Panc1 (cell line): ENCODE data around the gene SERPINA3. TPM values are rescaled to one million over a fixed set of nuclear protein-coding genes. Genes with fewer than 3 reads are reported as not detected.
A peak's percentile ranks its signal among the peaks of the same experiment; 100 is the strongest.

Experiments used
- ATAC-seq: fragments of 200-7000 bp; cut with Tn5 transposase; 2 replicates; pipeline ENCODE4 v1.9.1; 2020; ENCODE audit warnings: mild to moderate bottlenecking, moderate library complexity
- BruUV-seq: library from RNA; stranded (reverse); fragments of 400-500 nt; replicated peaks from 2 replicates; lab custom pipeline; 2021; lab: Mats Ljungman, UMichigan
- CTCF ChIA-PET: fragments of 300-600 bp; sonication (Branson Sonifier 250); formaldehyde crosslinking; loops from one replicate; lab custom pipeline; 2022; ENCODE audit warnings: antibody characterized with exemption; lab: Charles Lee
- POLR2A ChIA-PET: fragments of 300-600 bp; sonication (Branson Sonifier 250); formaldehyde crosslinking; loops from one replicate; lab custom pipeline; 2022; ENCODE audit warnings: antibody characterized with exemption; lab: Charles Lee
- DNase-seq: peaks from one replicate; pipeline ENCODE4 v3.0.0-alpha.2; 2010; ENCODE audit warnings: low read depth, low spot score
- H3K27ac ChIP-seq: 2 replicates; pipeline ENCODE4 v1.5.1; 2011; ENCODE audit warnings: mild to moderate bottlenecking, low read length, inconsistent platforms
- H3K27me3 ChIP-seq: fragments of 200-500 bp; sonication (Bioruptor generic); 2 replicates; pipeline ENCODE4 v1.6.0; 2014; ENCODE audit warnings: low read length, inconsistent platforms; ENCODE audit not compliant: control insufficient read depth, insufficient read depth
- H3K36me3 ChIP-seq: fragments of 200-500 bp; sonication (Bioruptor generic); 2 replicates; pipeline ENCODE4 v1.5.1; 2014; ENCODE audit warnings: inconsistent platforms, mild to moderate bottlenecking, low read length, moderate library complexity; ENCODE audit not compliant: control insufficient read depth, insufficient read depth
- H3K4me1 ChIP-seq: 2 replicates; pipeline ENCODE4 v1.5.1; 2011; ENCODE audit warnings: inconsistent platforms, mild to moderate bottlenecking, low read length, moderate library complexity; ENCODE audit not compliant: control insufficient read depth, insufficient read depth
- H3K4me3 ChIP-seq, 2 experiments: 2 replicates each; pipeline ENCODE4 v1.5.1; 2011 to 2012; ENCODE audit warnings: low read depth in 2 of 2, low read length in 2 of 2, mild to moderate bottlenecking in 2 of 2, inconsistent platforms in 1 of 2, moderate library complexity in 1 of 2
- H3K9me3 ChIP-seq: fragments of 200-500 bp; sonication (Bioruptor generic); 2 replicates; pipeline ENCODE4 v1.5.1; 2014; ENCODE audit warnings: low read depth, mild to moderate bottlenecking, inconsistent platforms, low read length, moderate library complexity; ENCODE audit not compliant: control insufficient read depth, insufficient read depth
- POLR2AphosphoS5 ChIP-seq: IDR thresholded peaks from 2 replicates; pipeline ENCODE4 v1.6.1; 2012; ENCODE audit warnings: mild to moderate bottlenecking, low read depth, low read length, moderate library complexity
- REST ChIP-seq, 2 experiments: IDR thresholded peaks; 2 replicates each; pipeline ENCODE4 v1.6.1; 2011 to 2012; ENCODE audit warnings: low read depth in 2 of 2, control low read depth in 1 of 2, low read length in 1 of 2, mild to moderate bottlenecking in 1 of 2, moderate library complexity in 1 of 2; ENCODE audit not compliant: insufficient read depth in 1 of 2
- SIN3A ChIP-seq: IDR thresholded peaks from 2 replicates; pipeline ENCODE4 v1.6.1; 2012; ENCODE audit warnings: low read depth, mild to moderate bottlenecking, low read length, moderate library complexity, borderline replicate concordance; ENCODE audit not compliant: insufficient read depth
- TCF7L2 ChIP-seq: IDR thresholded peaks from 2 replicates; pipeline ENCODE4 v1.6.1; 2011; ENCODE audit warnings: mild to moderate bottlenecking, low read depth, low read length, inconsistent platforms
- in situ Hi-C: cut with HindIII; loops from 2 replicates; pipeline ENCODE4 v1.10.0; 2016; ENCODE audit warnings: low sequenced_read_pairs, low pct_unique_long_range_greater_than_20kb
- intact Hi-C: fragments of 100-400 bp; cut with micrococcal nuclease; formaldehyde crosslinking; loops from one replicate; pipeline ENCODE4 v1.10.0; 2022; ENCODE audit not compliant: unreplicated experiment
- total RNA-seq: library from RNA; stranded (reverse); gene quantifications from one replicate; pipeline ENCODE4 v1.2.1, GENCODE V29; 2021; ENCODE audit not compliant: unreplicated experiment
- TF ChIP-seq, protein P1 (sequence below): fragments of 450-650 bp; IDR thresholded peaks from 2 replicates; pipeline ENCODE4 v1.5.1; 2017; ENCODE audit warnings: mild to moderate bottlenecking

The SERPINA3 gene
- total RNA-seq, 1 experiment from 2014 or later, result 5.7 TPM

DNA sequence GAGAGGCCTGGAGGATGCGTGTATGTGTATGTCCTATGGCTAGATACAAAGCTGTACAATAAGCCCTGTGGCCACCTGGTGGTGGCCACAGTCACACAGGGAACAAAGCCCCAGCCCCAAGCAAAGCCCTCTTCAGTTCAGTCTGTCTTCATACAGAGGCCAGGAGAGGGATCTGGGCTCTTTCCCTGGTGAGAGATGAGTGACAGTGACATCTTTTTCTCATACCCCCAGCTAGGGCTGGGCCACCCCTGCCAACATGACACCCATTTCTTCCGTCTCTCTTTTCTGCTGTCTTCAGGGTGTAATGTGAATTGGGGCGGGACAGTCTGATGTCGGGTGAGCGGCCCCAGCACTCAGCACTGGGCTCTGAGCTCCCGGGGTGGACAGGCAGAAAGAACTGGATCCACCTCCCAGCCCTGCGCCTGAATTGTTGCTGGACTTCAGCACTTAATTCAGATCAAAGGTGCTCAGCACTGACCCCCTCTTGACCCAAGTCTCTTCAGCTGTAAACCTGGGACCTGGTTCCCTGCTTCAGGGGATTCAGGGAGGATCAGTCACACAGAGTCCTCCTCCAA, 59.8 kb downstream of the SERPINA3 start:
- intact Hi-C loops (loop anchor here (10.0 kb wide), 1 partner anchor 247 kb away; no protein-coding TSS in a partner anchor), in situ Hi-C loops (no loop called here)
- no TSS peak for BruUV-seq
- ChIA-PET POLR2A (no interaction called here), CTCF (no interaction called here)
- no peaks in the 10 kb centered on the region for H3K9me3 ChIP-seq
- TF ChIP-seq, protein P1, sequence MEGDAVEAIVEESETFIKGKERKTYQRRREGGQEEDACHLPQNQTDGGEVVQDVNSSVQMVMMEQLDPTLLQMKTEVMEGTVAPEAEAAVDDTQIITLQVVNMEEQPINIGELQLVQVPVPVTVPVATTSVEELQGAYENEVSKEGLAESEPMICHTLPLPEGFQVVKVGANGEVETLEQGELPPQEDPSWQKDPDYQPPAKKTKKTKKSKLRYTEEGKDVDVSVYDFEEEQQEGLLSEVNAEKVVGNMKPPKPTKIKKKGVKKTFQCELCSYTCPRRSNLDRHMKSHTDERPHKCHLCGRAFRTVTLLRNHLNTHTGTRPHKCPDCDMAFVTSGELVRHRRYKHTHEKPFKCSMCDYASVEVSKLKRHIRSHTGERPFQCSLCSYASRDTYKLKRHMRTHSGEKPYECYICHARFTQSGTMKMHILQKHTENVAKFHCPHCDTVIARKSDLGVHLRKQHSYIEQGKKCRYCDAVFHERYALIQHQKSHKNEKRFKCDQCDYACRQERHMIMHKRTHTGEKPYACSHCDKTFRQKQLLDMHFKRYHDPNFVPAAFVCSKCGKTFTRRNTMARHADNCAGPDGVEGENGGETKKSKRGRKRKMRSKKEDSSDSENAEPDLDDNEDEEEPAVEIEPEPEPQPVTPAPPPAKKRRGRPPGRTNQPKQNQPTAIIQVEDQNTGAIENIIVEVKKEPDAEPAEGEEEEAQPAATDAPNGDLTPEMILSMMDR, result peak; percentile 68
- TF ChIP-seq POLR2AphosphoS5, result no peak
- H3K4me1 ChIP-seq, result no peaks in the 10 kb centered on the region
- no peak overlapping the region for H3K27ac ChIP-seq
- DNase-seq (no peak), ATAC-seq (peak; percentile 94)
- no peaks in the 10 kb centered on the region for H3K27me3 ChIP-seq
- H3K4me3 ChIP-seq, result no peak overlapping the region
- H3K36me3 ChIP-seq, result no peaks in the 10 kb centered on the region

DNA sequence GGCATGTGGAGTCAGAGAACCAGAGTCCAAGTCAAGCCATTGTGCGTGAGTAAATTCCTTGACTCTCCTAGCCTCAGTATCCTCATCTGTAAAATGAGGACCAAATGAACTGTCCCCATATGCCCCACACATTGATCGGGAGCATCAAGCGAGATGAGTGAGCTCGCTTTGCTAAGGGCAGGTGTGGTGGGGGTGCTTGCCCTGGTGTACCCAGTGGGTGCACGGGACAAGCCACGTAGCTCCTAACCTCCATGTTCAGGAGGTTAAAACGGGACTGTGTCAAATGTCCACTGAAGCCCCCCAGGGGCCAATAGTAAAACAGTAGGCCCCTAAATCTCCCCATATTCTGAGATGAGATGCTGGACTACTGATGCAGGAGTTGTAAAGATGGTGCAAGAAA, 60.9 kb downstream of the SERPINA3 start:
- Histone ChIP-seq H3K9me3 (no peaks in the 10 kb centered on the region), H3K27me3 (no peaks in the 10 kb centered on the region), H3K4me3 (no peak overlapping the region), H3K27ac (no peak overlapping the region), H3K36me3 (no peaks in the 10 kb centered on the region), H3K4me1 (no peaks in the 10 kb centered on the region)
- no peak for TF ChIP-seq SIN3A
- TF ChIP-seq REST (IDR thresholded peaks at IDR 0.05; ENCODE audit: insufficient read depth in 1 of 2, low read depth in 2 of 2, low read length in 1 of 2), result no peak
- no peak for TF ChIP-seq POLR2AphosphoS5
- TF ChIP-seq, protein P1, result no peak
- no peak for TF ChIP-seq TCF7L2
- intact Hi-C loops, result loop anchor here (10.0 kb wide), 1 partner anchor 248 kb away; no protein-coding TSS in a partner anchor
- ChIA-PET POLR2A (no interaction called here), CTCF (no interaction called here)
- no peak for DNase-seq
- in situ Hi-C loops, result no loop called here
- ATAC-seq, result no peak
- no TSS peak for BruUV-seq

Other genes with a start within 250 kb of the SERPINA3 start
- gene SERPINA2, start 245.7 kb upstream of the SERPINA3 start, total RNA-seq, result not detected
- 4.9 TPM for gene SERPINA1, start 223.8 kb upstream of the SERPINA3 start, total RNA-seq
- not detected for gene SERPINA11, start 159.6 kb upstream of the SERPINA3 start, total RNA-seq
- gene SERPINA9, start 136.2 kb upstream of the SERPINA3 start, total RNA-seq, result not detected
- not detected for gene SERPINA12, start 102.9 kb upstream of the SERPINA3 start, total RNA-seq
- gene SERPINA4, start 50.9 kb upstream of the SERPINA3 start, total RNA-seq, result 0.10 TPM
- gene SERPINA5, start 31.0 kb upstream of the SERPINA3 start, total RNA-seq, result 0.49 TPM
- gene GSC, start 157.7 kb downstream of the SERPINA3 start, total RNA-seq, result not detected